GM06990 (cell line): Measurements from ENCODE around the gene ZNRD2.

Experiments
- DNase-seq: peaks from one replicate; pipeline ENCODE4 v3.0.0-alpha.2; 2011; ENCODE audit not compliant: insufficient read length; ENCODE audit errors: extremely low read depth
- H3K27me3 ChIP-seq: replicated peaks from 2 replicates; pipeline ENCODE4 v1.6.0; 2011; ENCODE audit warnings: low read length; ENCODE audit not compliant: control insufficient read depth, insufficient read depth
- H3K36me3 ChIP-seq: 2 replicates; pipeline ENCODE4 v1.5.1; 2011; ENCODE audit warnings: low read length; ENCODE audit not compliant: control insufficient read depth, insufficient read depth
- H3K4me3 ChIP-seq: replicated peaks from 2 replicates; pipeline ENCODE4 v1.5.1; 2011; ENCODE audit warnings: low read depth, mild to moderate bottlenecking, control low read depth, low read length
- TF ChIP-seq, protein P1 (sequence below): IDR thresholded peaks from 2 replicates; pipeline ENCODE4 v1.5.1; 2011; ENCODE audit warnings: low read length, control low read depth, mild to moderate bottlenecking, inconsistent platforms; ENCODE audit not compliant: insufficient read depth, poor library complexity, severe bottlenecking

The ZNRD2 gene

DNA sequence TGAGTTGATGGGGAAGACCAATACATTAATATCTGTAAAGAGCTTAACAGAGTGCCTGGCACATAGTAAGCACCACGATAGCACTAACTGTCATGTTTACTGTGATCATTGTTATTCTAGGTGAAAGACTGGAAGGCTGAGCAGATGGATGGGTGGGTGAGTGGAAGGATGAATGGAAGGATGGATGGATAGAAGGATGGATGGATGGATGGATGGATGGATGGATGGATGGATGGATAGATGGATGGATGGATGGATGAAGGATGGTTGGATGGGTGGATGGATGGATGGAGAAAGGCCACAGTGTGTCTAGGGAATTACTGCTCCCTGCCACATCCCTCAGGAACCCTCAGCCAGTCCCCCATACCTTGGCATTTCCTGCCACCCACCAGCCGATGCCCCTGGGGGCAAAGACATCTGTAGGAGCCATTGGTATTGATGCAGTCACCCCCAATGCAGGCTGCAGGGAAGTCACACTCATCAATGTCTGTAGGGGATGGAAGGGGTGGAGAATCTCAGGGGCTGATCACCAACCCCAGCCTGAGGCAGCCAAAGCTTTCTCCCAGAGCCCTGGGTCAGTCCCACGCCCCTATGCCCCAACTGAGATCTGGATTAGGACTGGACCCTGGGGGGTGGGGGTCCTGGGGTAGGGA is 27.4 kb upstream of the ZNRD2 start:
- Histone ChIP-seq H3K4me3 (no peak overlapping the region), H3K27me3 (no peaks in the 10 kb centered on the region), H3K36me3 (peaks cover 5% of the 10 kb centered on the region)
- no peak for DNase-seq
- TF ChIP-seq, protein P1, sequence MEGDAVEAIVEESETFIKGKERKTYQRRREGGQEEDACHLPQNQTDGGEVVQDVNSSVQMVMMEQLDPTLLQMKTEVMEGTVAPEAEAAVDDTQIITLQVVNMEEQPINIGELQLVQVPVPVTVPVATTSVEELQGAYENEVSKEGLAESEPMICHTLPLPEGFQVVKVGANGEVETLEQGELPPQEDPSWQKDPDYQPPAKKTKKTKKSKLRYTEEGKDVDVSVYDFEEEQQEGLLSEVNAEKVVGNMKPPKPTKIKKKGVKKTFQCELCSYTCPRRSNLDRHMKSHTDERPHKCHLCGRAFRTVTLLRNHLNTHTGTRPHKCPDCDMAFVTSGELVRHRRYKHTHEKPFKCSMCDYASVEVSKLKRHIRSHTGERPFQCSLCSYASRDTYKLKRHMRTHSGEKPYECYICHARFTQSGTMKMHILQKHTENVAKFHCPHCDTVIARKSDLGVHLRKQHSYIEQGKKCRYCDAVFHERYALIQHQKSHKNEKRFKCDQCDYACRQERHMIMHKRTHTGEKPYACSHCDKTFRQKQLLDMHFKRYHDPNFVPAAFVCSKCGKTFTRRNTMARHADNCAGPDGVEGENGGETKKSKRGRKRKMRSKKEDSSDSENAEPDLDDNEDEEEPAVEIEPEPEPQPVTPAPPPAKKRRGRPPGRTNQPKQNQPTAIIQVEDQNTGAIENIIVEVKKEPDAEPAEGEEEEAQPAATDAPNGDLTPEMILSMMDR = no peak

DNA sequence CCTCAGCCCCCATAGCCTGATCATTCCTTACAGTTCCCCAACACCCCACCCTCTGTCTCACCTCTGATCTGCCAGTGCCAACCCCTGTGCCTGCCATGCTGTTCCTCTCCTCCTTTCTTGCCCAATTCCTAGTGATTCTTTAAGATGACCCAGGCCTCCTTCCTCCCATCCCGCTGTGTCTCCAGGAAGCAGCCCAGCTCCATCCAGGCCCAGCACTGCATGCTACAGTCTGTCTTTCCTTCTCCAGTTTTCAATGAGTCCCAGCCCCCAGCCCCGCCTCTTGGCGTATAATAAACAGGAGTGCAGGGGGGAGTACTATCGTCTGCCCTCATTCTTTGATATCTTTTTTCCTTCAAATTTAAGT is 24.4 kb upstream of the ZNRD2 start:
- no peaks in the 10 kb centered on the region for H3K36me3 ChIP-seq
- DNase-seq = no peak
- H3K27me3 ChIP-seq = no peaks in the 10 kb centered on the region
- TF ChIP-seq, protein P1 = no peak
- peak overlapping the region; percentile 62 for H3K4me3 ChIP-seq

DNA sequence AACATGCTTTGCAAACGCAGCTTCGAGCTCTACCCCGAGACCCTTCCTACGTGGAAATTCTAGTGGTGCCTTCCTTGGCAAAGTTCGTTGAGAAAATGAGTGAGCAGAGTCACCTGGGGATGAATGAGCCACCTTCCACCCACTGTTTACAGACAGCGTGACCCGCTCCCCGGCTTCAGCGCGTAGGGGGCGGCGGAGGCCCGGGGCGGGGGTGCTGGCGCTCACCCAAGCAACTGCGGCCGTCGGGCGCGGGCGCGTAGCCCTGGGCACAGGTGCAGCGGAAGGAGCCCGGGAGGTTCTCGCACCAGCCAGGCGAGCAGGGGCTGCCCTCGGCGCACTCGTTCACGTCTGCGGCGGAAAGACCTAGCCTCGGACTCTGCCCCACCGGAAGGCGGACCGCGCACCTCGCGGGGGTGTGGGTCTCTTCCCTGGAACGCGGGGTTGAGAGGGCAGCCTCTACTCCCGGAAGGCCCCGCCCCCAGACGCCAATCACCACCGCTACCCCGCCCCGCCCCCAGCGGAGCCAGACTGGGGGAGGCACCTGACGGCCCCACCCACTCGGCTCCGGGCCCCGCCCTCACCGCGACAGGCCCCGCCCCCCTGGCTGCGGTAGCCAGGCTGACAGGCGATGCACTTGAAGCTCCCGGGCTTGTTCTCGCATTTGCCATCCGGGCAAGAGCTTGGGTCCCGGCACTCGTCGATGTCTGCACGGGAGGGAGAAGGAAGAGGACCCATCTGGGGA is 23.9 kb upstream of the ZNRD2 start:
- H3K4me3 ChIP-seq = peak overlapping the region; percentile 62
- DNase-seq = peak; percentile 92
- no peaks in the 10 kb centered on the region for H3K36me3 ChIP-seq
- TF ChIP-seq, protein P1 = no peak
- H3K27me3 ChIP-seq = no peaks in the 10 kb centered on the region

DNA sequence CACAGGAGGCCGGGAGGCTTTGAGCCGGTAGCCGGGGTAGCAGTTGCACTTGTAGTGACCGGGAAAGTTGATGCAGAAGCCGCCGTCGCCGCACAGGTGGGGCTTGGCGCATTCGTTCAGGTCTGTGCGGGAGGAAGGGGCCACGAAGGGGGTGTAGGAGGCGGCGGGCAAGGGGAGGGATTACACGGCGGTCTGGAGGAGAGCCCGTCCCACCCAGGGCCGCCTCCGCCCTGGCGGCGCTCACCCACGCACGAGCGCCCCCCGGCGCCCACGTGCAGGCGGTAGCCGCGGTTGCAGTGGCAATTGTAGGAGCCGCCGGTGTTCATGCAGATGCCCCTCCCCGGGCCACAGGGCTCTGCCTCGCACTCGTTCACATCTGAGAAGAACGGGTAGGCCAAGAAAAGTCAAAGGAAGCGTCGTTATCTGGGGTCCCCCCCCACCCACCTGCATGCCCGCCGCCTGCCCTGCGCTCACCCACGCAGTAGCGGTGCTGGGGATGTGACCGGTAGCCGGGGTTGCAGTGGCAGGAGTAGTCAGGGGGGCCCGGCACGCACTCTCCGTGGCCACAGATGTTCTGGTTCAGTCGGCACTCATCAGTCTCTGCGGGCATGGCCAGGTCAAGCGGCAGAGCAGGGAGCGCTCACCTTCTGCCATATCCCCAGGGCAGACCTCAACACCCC is 22.7 kb upstream of the ZNRD2 start:
- Histone ChIP-seq H3K36me3 (no peaks in the 10 kb centered on the region), H3K27me3 (no peaks in the 10 kb centered on the region), H3K4me3 (no peak overlapping the region)
- TF ChIP-seq, protein P1 = no peak
- DNase-seq = no peak

DNA sequence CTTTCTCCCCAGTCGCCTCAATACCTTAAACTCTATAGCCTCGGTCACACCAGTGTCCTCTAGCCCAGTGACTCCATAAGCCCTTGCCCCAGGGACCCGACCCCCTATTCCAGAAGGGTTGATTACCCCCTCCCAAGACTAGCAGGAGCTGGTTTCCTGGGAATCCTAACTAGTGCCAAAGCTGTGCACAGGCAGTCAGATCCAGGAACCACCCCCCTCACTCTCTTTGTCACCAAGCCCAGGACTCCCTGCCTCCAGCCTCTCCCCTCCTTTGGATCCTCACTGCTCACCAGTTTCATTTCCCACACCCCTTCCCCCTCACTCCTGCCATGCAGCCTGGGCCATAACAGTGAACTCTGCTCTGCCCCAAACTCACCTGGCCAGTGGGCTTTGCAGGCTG is 21.9 kb upstream of the ZNRD2 start:
- Histone ChIP-seq H3K27me3 (no peaks in the 10 kb centered on the region), H3K4me3 (no peak overlapping the region), H3K36me3 (no peaks in the 10 kb centered on the region)
- DNase-seq = no peak
- TF ChIP-seq, protein P1 = no peak
